HepG2 (cell line): Measurements from ENCODE around the gene ACADSB. TPM values are rescaled to one million over a fixed set of nuclear protein-coding genes. Genes with fewer than 3 reads are reported as not detected.

Source experiments
- BCL3 ChIP-seq: sonication (generic); formaldehyde crosslinking; IDR thresholded peaks from 2 replicates; pipeline ENCODE4 v1.5.1; 2020; ENCODE audit warnings: mild to moderate bottlenecking, missing genetic modification reagents, moderate library complexity
- CEBPB ChIP-seq: IDR thresholded peaks from 2 replicates; pipeline ENCODE4 v1.6.1; 2011; ENCODE audit warnings: low read depth, low read length, improper control_type of control experiment, borderline replicate concordance
- DRAP1 ChIP-seq: IDR thresholded peaks from 2 replicates; pipeline ENCODE4 v1.6.1; 2016; ENCODE audit warnings: missing genetic modification reagents, missing compliant biosample characterization
- ELF1 ChIP-seq: sonication (generic); formaldehyde crosslinking; IDR thresholded peaks from 2 replicates; pipeline ENCODE4 v1.4.0; 2020; ENCODE audit warnings: missing genetic modification reagents
- ELF3 ChIP-seq: IDR thresholded peaks from 2 replicates; pipeline ENCODE4 v1.6.1; 2016; ENCODE audit warnings: missing genetic modification reagents, missing compliant biosample characterization
- HMG20A ChIP-seq: IDR thresholded peaks from 2 replicates; pipeline ENCODE4 v1.6.1; 2016; ENCODE audit warnings: borderline replicate concordance
- IKZF5 ChIP-seq: IDR thresholded peaks from 2 replicates; pipeline ENCODE4 v1.6.1; 2018; ENCODE audit warnings: missing genetic modification reagents, mild to moderate bottlenecking, missing compliant biosample characterization
- JARID2 ChIP-seq: sonication (generic); formaldehyde crosslinking; IDR thresholded peaks from 2 replicates; pipeline ENCODE4 v1.8.1; 2023; ENCODE audit warnings: missing genetic modification reagents, inconsistent platforms; ENCODE audit not compliant: insufficient replicate concordance
- PITX1 ChIP-seq: sonication (generic); formaldehyde crosslinking; IDR thresholded peaks from 2 replicates; pipeline ENCODE4 v1.5.1; 2020; ENCODE audit warnings: mild to moderate bottlenecking, missing genetic modification reagents
- SETDB1 ChIP-seq: sonication (generic); formaldehyde crosslinking; IDR thresholded peaks from 2 replicates; pipeline ENCODE4 v1.5.1; 2020; ENCODE audit warnings: missing genetic modification reagents, mild to moderate bottlenecking, borderline replicate concordance
- SYNCRIP ChIP-seq: fragments of 200-400 bp; formaldehyde crosslinking; IDR thresholded peaks from 2 replicates; pipeline ENCODE4 v1.6.1; 2018; ENCODE audit warnings: mild to moderate bottlenecking, low read depth, low read length; ENCODE audit not compliant: insufficient read depth
- ZBTB49 ChIP-seq: sonication (generic); formaldehyde crosslinking; IDR thresholded peaks from 2 replicates; pipeline ENCODE4 v1.4.0; 2020; ENCODE audit warnings: missing genetic modification reagents, borderline replicate concordance
- ZNF318 ChIP-seq: sonication (generic); formaldehyde crosslinking; IDR thresholded peaks from 2 replicates; pipeline ENCODE4 v1.4.0; 2020; ENCODE audit warnings: mild to moderate bottlenecking, missing genetic modification reagents
- ZNF326 ChIP-seq: sonication (generic); formaldehyde crosslinking; IDR thresholded peaks from 2 replicates; pipeline ENCODE4 v1.4.0; 2020; ENCODE audit warnings: missing genetic modification reagents, borderline replicate concordance
- ZNF619 ChIP-seq: sonication (generic); formaldehyde crosslinking; IDR thresholded peaks from 2 replicates; pipeline ENCODE4 v1.4.0; 2020; ENCODE audit warnings: mild to moderate bottlenecking, missing genetic modification reagents
- ZSCAN25 ChIP-seq: sonication (generic); formaldehyde crosslinking; IDR thresholded peaks from 2 replicates; pipeline ENCODE4 v1.8.0; 2022; ENCODE audit warnings: mild to moderate bottlenecking, missing genetic modification reagents
- polyA plus RNA-seq, 8 experiments: library from polyadenylated mRNA; depleted of rRNA in 3 of 8; stranded (reverse) in 7 of 8; unstranded in 1 of 8; fragments of >200 nt; fragmentation: Illumina TruSeq in 4 of 8; extraction: Trizol in 4 of 8; gene quantifications; 2 replicates each; pipeline versions ENCODE4 v1.2.1 to v1.2.3, GENCODE V29; 2011 to 2016; ENCODE audit warnings: low read depth in 4 of 8, missing spikeins in 1 of 8, mixed read lengths in 1 of 8; ENCODE audit not compliant: insufficient read depth in 1 of 8
- total RNA-seq, 5 experiments: library from RNA; depleted of rRNA; stranded (reverse); fragments of >200 nt; fragmentation: Illumina TruSeq; extraction: Trizol; gene quantifications; 2 replicates each; pipeline ENCODE4 v1.2.3, GENCODE V29; 2016; ENCODE audit warnings: low read depth in 1 of 5

The ACADSB gene
- total and polyA plus RNA-seq, 2 of the 13 experiments (the other 11 are each of a cell fraction or from before 2014, with no cell fraction given) = 80.0 to 87.6 TPM

- TF ChIP-seq IKZF5 (CRISPR knock-in tag) = peak; percentile 88
- peak; percentile 68 for TF ChIP-seq PITX1
- TF ChIP-seq CEBPB = no peak
- TF ChIP-seq JARID2 (CRISPR knock-in tag) = no peak
- no peak for TF ChIP-seq ZNF318 (CRISPR knock-in tag)
- no peak for TF ChIP-seq ELF1 (CRISPR knock-in tag)
- TF ChIP-seq ZSCAN25 (CRISPR knock-in tag) = peak; percentile 85
- TF ChIP-seq ZBTB49 = no peak
- 0 out of 2 replicates have a peak, but pooled peaks have one; percentile 10 for TF ChIP-seq DRAP1 (CRISPR knock-in tag)
- TF ChIP-seq ELF3 (CRISPR knock-in tag) = peak; percentile 47
- TF ChIP-seq ZNF326 = no peak
- no peak for TF ChIP-seq SYNCRIP
- TF ChIP-seq HMG20A = peak; percentile 10; the same call in 1 of the 2 replicates
- TF ChIP-seq SETDB1 (CRISPR knock-in tag) = no peak
- no peak for TF ChIP-seq BCL3
- TF ChIP-seq ZNF619 (CRISPR knock-in tag) = no peak
These were observed 26.8 kb downstream of the ACADSB start (continued) for GRCh38 chr10:123035467-123036086.
